H1 (cell line): ENCODE measurements around the gene CT47A7. TPM values are rescaled to one million over a fixed set of nuclear protein-coding genes. Genes with fewer than 3 reads are reported as not detected.

Source experiments
- CTCF ChIA-PET: fragments of 300-600 bp; sonication (Branson Sonifier 250); formaldehyde crosslinking; loops from one replicate; lab custom pipeline; 2021; ENCODE audit not compliant: partially characterized antibody; lab: Charles Lee
- POLR2A ChIA-PET: fragments of 300-600 bp; sonication (Branson Sonifier 250); formaldehyde crosslinking; loops from one replicate; lab custom pipeline; 2021; ENCODE audit warnings: inconsistent platforms; ENCODE audit not compliant: partially characterized antibody; lab: Charles Lee
- DNase-seq, 2 experiments: peaks; one replicate each; pipeline versions ENCODE4 v3.0.0 to v3.0.0-alpha.2; 2010 to 2022; ENCODE audit warnings: low spot score in 2 of 2, low read depth in 1 of 2, mixed read lengths in 1 of 2
- FAIRE-seq: peaks from 2 replicates; lab custom pipeline; 2011; peaks lifted over from hg19 to GRCh38; lab: Jason Lieb, UNC
- H2AFZ ChIP-seq: 2 replicates; pipeline ENCODE4 v1.8.1; 2012; ENCODE audit warnings: low read length, inconsistent platforms
- H2AK5ac ChIP-seq: 2 replicates; pipeline ENCODE4 v1.6.1; 2013; ENCODE audit warnings: low read depth, low read length
- H2BK120ac ChIP-seq: replicated peaks from 2 replicates; pipeline ENCODE3; 2013; ENCODE audit warnings: low read depth, low read length, inconsistent platforms
- H2BK12ac ChIP-seq: 2 replicates; pipeline ENCODE4 v1.6.1; 2013; ENCODE audit warnings: low read depth, low read length
- H2BK15ac ChIP-seq: 2 replicates; pipeline ENCODE4 v1.6.1; 2013; ENCODE audit warnings: low read length
- H2BK20ac ChIP-seq: 2 replicates; pipeline ENCODE4 v1.6.1; 2013; ENCODE audit warnings: low read length
- H2BK5ac ChIP-seq: 2 replicates; pipeline ENCODE4 v1.6.1; 2013; ENCODE audit warnings: low read depth, low read length
- H3K14ac ChIP-seq: 2 replicates; pipeline ENCODE4 v1.6.1; 2013; ENCODE audit warnings: inconsistent platforms; ENCODE audit not compliant: insufficient read length
- H3K18ac ChIP-seq: 2 replicates; pipeline ENCODE4 v1.6.1; 2013; ENCODE audit warnings: low read length; ENCODE audit errors: extremely low read depth
- H3K23ac ChIP-seq: 2 replicates; pipeline ENCODE4 v1.6.1; 2013; ENCODE audit warnings: inconsistent platforms; ENCODE audit not compliant: insufficient read length
- H3K23me2 ChIP-seq: 2 replicates; pipeline ENCODE4 v1.6.1; 2013; ENCODE audit warnings: low read depth, low read length
- H3K27ac ChIP-seq: 2 replicates; pipeline ENCODE4 v1.6.1; 2011; ENCODE audit warnings: low read depth, low read length, inconsistent platforms
- H3K27me3 ChIP-seq, 4 experiments: replicated peaks in 1 of 4; 1 replicate in 1 of 4; 2 replicates in 3 of 4; pipeline versions ENCODE4 v1.6.1 to v1.8.1; 2011 to 2013; ENCODE audit warnings: low read length in 3 of 4, mild to moderate bottlenecking in 3 of 4, inconsistent platforms in 2 of 4, mixed read lengths in 2 of 4, moderate library complexity in 1 of 4; ENCODE audit not compliant: control insufficient read depth in 3 of 4, insufficient read depth in 3 of 4; ENCODE audit errors: extremely low read depth in 1 of 4
- H3K36me3 ChIP-seq, 4 experiments: 2 replicates each; pipeline versions ENCODE4 v1.6.1 to v1.8.1; 2011 to 2013; ENCODE audit warnings: mild to moderate bottlenecking in 4 of 4, low read length in 3 of 4, moderate library complexity in 2 of 4, control low read depth in 1 of 4, inconsistent platforms in 1 of 4; ENCODE audit not compliant: insufficient read depth in 4 of 4, control insufficient read depth in 2 of 4
- H3K4ac ChIP-seq: replicated peaks from 2 replicates; pipeline ENCODE3; 2013; ENCODE audit warnings: low read length, low read depth, mixed read lengths, inconsistent platforms; ENCODE audit not compliant: insufficient read length
- H3K4me1 ChIP-seq, 4 experiments: replicated peaks in 1 of 4; 1 replicate in 1 of 4; 2 replicates in 3 of 4; pipeline versions ENCODE4 v1.6.1 to v1.8.1; 2011 to 2013; ENCODE audit warnings: low read length in 3 of 4, inconsistent platforms in 2 of 4, mixed read lengths in 1 of 4; ENCODE audit not compliant: insufficient read depth in 4 of 4, control insufficient read depth in 3 of 4
- H3K4me2 ChIP-seq, 2 experiments: 2 replicates each; pipeline versions ENCODE4 v1.6.1 to v1.8.1; 2011 to 2013; ENCODE audit warnings: low read depth in 2 of 2, low read length in 2 of 2, control low read depth in 1 of 2, inconsistent platforms in 1 of 2, mild to moderate bottlenecking in 1 of 2; ENCODE audit not compliant: insufficient read depth in 1 of 2
- H3K4me3 ChIP-seq, 4 experiments: fragments of 200-600, 300-600 bp in 1 of 4; sonication (generic), shearing (Covaris generic), sonication (Bioruptor Twin) in 1 of 4; 2 replicates each; pipeline versions ENCODE4 v1.5.1 to v1.8.1; 2011 to 2016; ENCODE audit warnings: low read length in 4 of 4, low read depth in 3 of 4, control low read depth in 2 of 4, inconsistent platforms in 2 of 4, mild to moderate bottlenecking in 2 of 4, mixed read lengths in 1 of 4, moderate library complexity in 1 of 4; ENCODE audit not compliant: insufficient read depth in 2 of 4; ENCODE audit errors: extremely low read depth in 1 of 4
- H3K56ac ChIP-seq: replicated peaks from 2 replicates; pipeline ENCODE3; 2013; ENCODE audit warnings: low read depth, mild to moderate bottlenecking, mixed read lengths, low read length, inconsistent platforms; ENCODE audit not compliant: insufficient read length
- H3K79me1 ChIP-seq: 2 replicates; pipeline ENCODE4 v1.6.1; 2013; ENCODE audit warnings: low read depth, low read length, control low read depth
- H3K79me2 ChIP-seq, 2 experiments: 2 replicates each; pipeline versions ENCODE4 v1.6.1 to v1.8.1; 2012 to 2013; ENCODE audit warnings: low read length in 2 of 2, mild to moderate bottlenecking in 2 of 2, inconsistent platforms in 1 of 2; ENCODE audit not compliant: insufficient read depth in 2 of 2, control insufficient read depth in 1 of 2
- H3K9ac ChIP-seq, 4 experiments: replicated peaks in 1 of 4; 1 replicate in 1 of 4; 2 replicates in 3 of 4; pipeline versions ENCODE4 v1.6.1 to v1.8.1; 2011 to 2013; ENCODE audit warnings: low read depth in 3 of 4, low read length in 3 of 4, control low read depth in 2 of 4, mild to moderate bottlenecking in 2 of 4, moderate library complexity in 2 of 4, inconsistent platforms in 1 of 4; ENCODE audit errors: extremely low read depth in 1 of 4
- H3K9me3 ChIP-seq, 2 experiments: 2 replicates each; pipeline versions ENCODE4 v1.6.1 to v1.8.1; 2012 to 2013; ENCODE audit warnings: mild to moderate bottlenecking in 2 of 2, moderate library complexity in 2 of 2, control low read depth in 1 of 2, inconsistent platforms in 1 of 2, low read depth in 1 of 2, low read length in 1 of 2, mixed read lengths in 1 of 2; ENCODE audit not compliant: insufficient read depth in 2 of 2
- H4K20me1 ChIP-seq, 2 experiments: replicated peaks in 1 of 2; 2 replicates each; pipeline versions ENCODE3 to v1.8.1; 2011 to 2013; ENCODE audit warnings: inconsistent platforms in 2 of 2, low read length in 2 of 2, mild to moderate bottlenecking in 1 of 2; ENCODE audit not compliant: insufficient read depth in 2 of 2, control insufficient read depth in 1 of 2
- H4K5ac ChIP-seq: 2 replicates; pipeline ENCODE4 v1.6.1; 2013; ENCODE audit warnings: low read length, low read depth, mixed read lengths, inconsistent platforms; ENCODE audit not compliant: insufficient read length
- H4K8ac ChIP-seq: 2 replicates; pipeline ENCODE4 v1.8.0; 2013; ENCODE audit warnings: mild to moderate bottlenecking, moderate library complexity, low read length, inconsistent platforms; ENCODE audit not compliant: insufficient read depth; ENCODE audit errors: extremely low read depth
- H4K91ac ChIP-seq: replicated peaks from 2 replicates; pipeline ENCODE3; 2013; ENCODE audit warnings: low read length, mixed read lengths, inconsistent platforms; ENCODE audit not compliant: insufficient read length
- CHD1 ChIP-seq: IDR thresholded peaks from 2 replicates; pipeline ENCODE4 v1.6.1; 2012; ENCODE audit warnings: low read depth, low read length, improper control_type of control experiment
- SAP30 ChIP-seq: fragments of 300-600 bp; sonication (generic); IDR thresholded peaks from 2 replicates; pipeline ENCODE4 v1.7.1; 2012; ENCODE audit warnings: low read length, moderate library complexity, mild to moderate bottlenecking, inconsistent platforms; ENCODE audit not compliant: insufficient read depth, insufficient replicate concordance
- SP4 ChIP-seq: IDR thresholded peaks from 2 replicates; pipeline ENCODE4 v1.6.1; 2012; ENCODE audit warnings: low read length, inconsistent platforms
- WGBS, 2 experiments: shearing (Covaris generic) in 1 of 2; methylation state at CpG; one replicate each; pipeline versions ENCODE4 v1.1.6 to v1.1.7; 2013 to 2015; ENCODE audit warnings: low lambda C conversion rate in 2 of 2, mixed read lengths in 2 of 2, inconsistent platforms in 1 of 2, low coverage in 1 of 2, missing lambda C conversion rate in 1 of 2; ENCODE audit not compliant: insufficient replicate concordance in 2 of 2, insufficient coverage in 1 of 2, insufficient read length in 1 of 2; ENCODE audit errors: extremely low coverage in 1 of 2, missing lambda C conversion rate in 1 of 2; 5-methylcytosine and 5-hydroxymethylcytosine counted together
- polyA plus RNA-seq, 7 experiments: library from polyadenylated mRNA; depleted of rRNA in 3 of 7; stranded (reverse) in 5 of 7; unstranded in 2 of 7; fragments of >200 nt in 5 of 7; fragments of 200-250 nt in 2 of 7; gene quantifications; 1 replicate in 5 of 7; 2 replicates in 1 of 7; 4 replicates in 1 of 7; pipeline versions ENCODE4 v1.2.1 to v1.2.3, GENCODE V29; 2011 to 2013; ENCODE audit warnings: missing spikeins in 2 of 7, mixed read lengths in 2 of 7
- total RNA-seq: library from RNA; stranded (reverse); fragmentation: NEBNext Ultra II Directional; extraction: Animal tissue kit (Norgen Biotek cat#: 25700); gene quantifications from 2 replicates; pipeline ENCODE4 v1.2.1, GENCODE V29; 2021

The CT47A7 gene
- total and polyA plus RNA-seq, 2 of the 8 experiments (the other 6 are each of a cell fraction or from before 2014, with no cell fraction given): not detected

DNA sequence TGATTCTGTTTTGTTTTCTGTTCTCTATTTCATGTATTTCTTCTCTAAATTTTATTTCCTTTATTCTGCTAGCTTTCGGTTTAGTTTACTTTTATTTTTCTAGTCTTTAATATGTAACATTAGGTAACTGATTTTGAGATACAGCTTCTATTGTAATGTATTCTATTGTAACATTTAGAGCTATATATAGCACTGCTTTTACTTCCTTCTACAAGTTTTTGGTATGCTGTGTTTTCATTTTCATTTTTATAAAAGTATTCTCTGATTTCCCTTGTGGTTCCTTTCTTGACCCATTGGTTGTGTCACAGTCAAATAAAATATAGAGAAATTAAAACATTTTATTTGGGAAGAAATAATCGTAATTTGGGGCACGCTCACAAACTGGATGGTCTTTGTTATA, 43.0 kb upstream of the CT47A7 start:
- Histone ChIP-seq H4K8ac (no peak overlapping the region), H2AK5ac (no peak overlapping the region), H3K4ac (no peak overlapping the region), H2BK120ac (no peak overlapping the region), H2BK20ac (no peak overlapping the region), H3K23ac (no peak overlapping the region), H3K4me2 (no peak overlapping the region), H3K4me1 (no peaks in the 10 kb centered on the region), H2BK15ac (no peak overlapping the region), H3K18ac (no peak overlapping the region), H3K27ac (no peak overlapping the region), H2BK5ac (no peak overlapping the region), H4K5ac (no peak overlapping the region), H2BK12ac (no peak overlapping the region), H3K56ac (no peak overlapping the region), H3K4me3 (no peak overlapping the region), H3K23me2 (no peaks in the 10 kb centered on the region), H3K9ac (no peak overlapping the region), H3K36me3 (no peaks in the 10 kb centered on the region), H2AFZ (no peak overlapping the region), H3K79me2 (no peaks in the 10 kb centered on the region), H3K79me1 (no peaks in the 10 kb centered on the region), H3K9me3 (peaks cover 0 to 5% of the 10 kb centered on the region in 2 experiments; a peak in 1 of 4 replicates), H4K91ac (no peak overlapping the region), H3K27me3 (no peaks in the 10 kb centered on the region), H4K20me1 (no peaks in the 10 kb centered on the region), H3K14ac (no peak overlapping the region)
- DNase-seq: no peak
- no peak for FAIRE-seq
- ChIA-PET POLR2A (no interaction called here), CTCF (no interaction called here)
- 74% methylated on average over 3 of the region's 3 CpGs; no CpG with 5 or more reads in 1 of the 2 experiments for WGBS, 2 experiments
- TF ChIP-seq SAP30 (no peak), CHD1 (no peak), SP4 (no peak)
